WTC11 (cell line): ENCODE results near the gene KRTAP5-11. TPM values are rescaled to one million over a fixed set of nuclear protein-coding genes. Genes with fewer than 3 reads are reported as not detected.
"Not testable (repeated sequence)": the region's sequence is repeated elsewhere in the genome, so short reads cannot be mapped to it uniquely, and the experiment has no call there.

Experiments
- ATAC-seq: fragments of 200-7000 bp; cut with Tn5 transposase; 2 replicates; pipeline ENCODE4 v1.10.0; 2021; ENCODE audit warnings: mild to moderate bottlenecking, moderate library complexity
- CTCF ChIA-PET: fragments of 300-600 bp; sonication (Branson Sonifier 250); formaldehyde crosslinking; loops from one replicate; lab custom pipeline; 2021; ENCODE audit warnings: antibody characterized with exemption; lab: Charles Lee
- POLR2A ChIA-PET: fragments of 350-600 bp; sonication (Branson Sonifier 250); formaldehyde crosslinking; loops from one replicate; lab custom pipeline; 2021; ENCODE audit warnings: antibody characterized with exemption; lab: Charles Lee
- DNase-seq: peaks from one replicate; pipeline ENCODE4 v3.0.0; 2021; ENCODE audit warnings: low spot score
- H3K27ac Mint-ChIP-seq: 2 replicates; pipeline ENCODE4 v1.8.0; 2021; ENCODE audit warnings: mixed read lengths
- H3K27me3 Mint-ChIP-seq: 2 replicates; pipeline ENCODE4 v1.8.0; 2021; ENCODE audit warnings: low read depth, mild to moderate bottlenecking, moderate library complexity, mixed read lengths
- H3K36me3 Mint-ChIP-seq: 2 replicates; pipeline ENCODE4 v1.8.0; 2021; ENCODE audit warnings: mixed read lengths
- H3K4me1 Mint-ChIP-seq: 2 replicates; pipeline ENCODE4 v1.8.0; 2022; ENCODE audit warnings: mixed read lengths
- H3K4me3 Mint-ChIP-seq: 2 replicates; pipeline ENCODE4 v1.8.0; 2021; ENCODE audit warnings: mild to moderate bottlenecking, moderate library complexity, mixed read lengths
- H3K9me3 Mint-ChIP-seq: 2 replicates; pipeline ENCODE4 v1.8.0; 2021; ENCODE audit warnings: mixed read lengths
- CREM ChIP-seq: sonication (generic); formaldehyde crosslinking; IDR thresholded peaks from 2 replicates; pipeline ENCODE4 v1.8.1; 2022; ENCODE audit warnings: mild to moderate bottlenecking, missing genetic modification reagents, moderate library complexity
- FOXJ3 ChIP-seq: sonication (generic); formaldehyde crosslinking; IDR thresholded peaks from 2 replicates; pipeline ENCODE4 v1.9.0; 2021; ENCODE audit warnings: missing genetic modification reagents, mild to moderate bottlenecking, borderline replicate concordance
- FOXP1 ChIP-seq: sonication (generic); formaldehyde crosslinking; IDR thresholded peaks from 2 replicates; pipeline ENCODE4 v1.8.0; 2022; ENCODE audit warnings: missing genetic modification reagents, mild to moderate bottlenecking, moderate library complexity, borderline replicate concordance
- IRF2 ChIP-seq: sonication (generic); formaldehyde crosslinking; IDR thresholded peaks from 2 replicates; pipeline ENCODE4 v1.8.0; 2022; ENCODE audit warnings: low read depth, missing genetic modification reagents, borderline replicate concordance
- JUN ChIP-seq: sonication (generic); formaldehyde crosslinking; IDR thresholded peaks from 2 replicates; pipeline ENCODE4 v1.8.0; 2023; ENCODE audit warnings: mild to moderate bottlenecking, missing genetic modification reagents
- RORB ChIP-seq: fragments of 250-450 bp; sonication (Bioruptor Pico); IDR thresholded peaks from 2 replicates; pipeline ENCODE4 v1.9.0; 2021; ENCODE audit warnings: mild to moderate bottlenecking
- SMAD4 ChIP-seq: sonication (generic); formaldehyde crosslinking; IDR thresholded peaks from 2 replicates; pipeline ENCODE4 v1.8.0; 2022; ENCODE audit warnings: mild to moderate bottlenecking, missing genetic modification reagents
- ZNF219 ChIP-seq: sonication (generic); formaldehyde crosslinking; IDR thresholded peaks from 2 replicates; pipeline ENCODE4 v1.8.0; 2023; ENCODE audit warnings: missing genetic modification reagents, mild to moderate bottlenecking, borderline replicate concordance
- total RNA-seq: library from RNA; stranded (reverse); gene quantifications from 3 replicates; pipeline ENCODE4 v1.2.3, GENCODE V29; 2021
- TF ChIP-seq, protein P1 (sequence below): sonication (generic); formaldehyde crosslinking; IDR thresholded peaks from 2 replicates; pipeline ENCODE4 v1.8.0; 2023; ENCODE audit warnings: missing genetic modification reagents, mild to moderate bottlenecking, borderline replicate concordance
- TF ChIP-seq, protein P2 (sequence below): sonication (generic); formaldehyde crosslinking; IDR thresholded peaks from 2 replicates; pipeline ENCODE4 v1.8.1; 2023; ENCODE audit warnings: mild to moderate bottlenecking, missing genetic modification reagents
- TF ChIP-seq, protein P3 (sequence below): fragments of 250-450 bp; sonication (Bioruptor Pico); IDR thresholded peaks from 2 replicates; pipeline ENCODE4 v1.9.0; 2021; ENCODE audit warnings: mild to moderate bottlenecking, borderline replicate concordance
- TF ChIP-seq, protein P4 (sequence below): sonication (generic); formaldehyde crosslinking; IDR thresholded peaks from 2 replicates; pipeline ENCODE4 v1.8.0; 2022; ENCODE audit warnings: missing genetic modification reagents
- TF ChIP-seq, protein P5 (sequence below): fragments of 250-450 bp; sonication (Bioruptor Pico); IDR thresholded peaks from 2 replicates; pipeline ENCODE4 v1.8.0; 2021; ENCODE audit warnings: mild to moderate bottlenecking
- TF ChIP-seq, protein P6 (sequence below): sonication (generic); formaldehyde crosslinking; IDR thresholded peaks from 2 replicates; pipeline ENCODE4 v1.8.1; 2022; ENCODE audit warnings: missing genetic modification reagents, borderline replicate concordance
- TF ChIP-seq, protein P7 (sequence below): sonication (generic); formaldehyde crosslinking; IDR thresholded peaks from 2 replicates; pipeline ENCODE4 v1.8.0; 2022; ENCODE audit warnings: mild to moderate bottlenecking, missing genetic modification reagents

KRTAP5-11 gene
- total RNA-seq, 1 experiment from 2014 or later = not detected

DNA sequence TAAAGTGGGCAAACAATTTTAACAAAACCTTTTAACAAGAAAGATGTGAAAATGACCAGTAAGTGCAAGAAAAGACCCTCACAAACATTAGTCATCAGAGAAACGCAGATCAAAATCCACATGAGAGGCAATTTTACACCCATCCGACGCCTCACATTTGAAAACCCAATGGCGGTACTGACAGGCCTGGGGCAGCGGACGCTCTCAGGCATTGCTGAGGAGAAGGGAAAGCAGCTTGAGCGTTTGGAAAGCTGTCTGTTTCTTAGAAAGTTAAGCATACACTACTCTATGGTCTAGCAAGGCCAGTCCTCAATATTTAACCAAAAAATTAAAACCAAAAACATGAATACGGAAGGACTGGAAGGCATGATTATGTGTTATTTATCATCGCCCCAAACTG is 46.9 kb downstream of the KRTAP5-11 start (continued):
- TF ChIP-seq, protein P1, sequence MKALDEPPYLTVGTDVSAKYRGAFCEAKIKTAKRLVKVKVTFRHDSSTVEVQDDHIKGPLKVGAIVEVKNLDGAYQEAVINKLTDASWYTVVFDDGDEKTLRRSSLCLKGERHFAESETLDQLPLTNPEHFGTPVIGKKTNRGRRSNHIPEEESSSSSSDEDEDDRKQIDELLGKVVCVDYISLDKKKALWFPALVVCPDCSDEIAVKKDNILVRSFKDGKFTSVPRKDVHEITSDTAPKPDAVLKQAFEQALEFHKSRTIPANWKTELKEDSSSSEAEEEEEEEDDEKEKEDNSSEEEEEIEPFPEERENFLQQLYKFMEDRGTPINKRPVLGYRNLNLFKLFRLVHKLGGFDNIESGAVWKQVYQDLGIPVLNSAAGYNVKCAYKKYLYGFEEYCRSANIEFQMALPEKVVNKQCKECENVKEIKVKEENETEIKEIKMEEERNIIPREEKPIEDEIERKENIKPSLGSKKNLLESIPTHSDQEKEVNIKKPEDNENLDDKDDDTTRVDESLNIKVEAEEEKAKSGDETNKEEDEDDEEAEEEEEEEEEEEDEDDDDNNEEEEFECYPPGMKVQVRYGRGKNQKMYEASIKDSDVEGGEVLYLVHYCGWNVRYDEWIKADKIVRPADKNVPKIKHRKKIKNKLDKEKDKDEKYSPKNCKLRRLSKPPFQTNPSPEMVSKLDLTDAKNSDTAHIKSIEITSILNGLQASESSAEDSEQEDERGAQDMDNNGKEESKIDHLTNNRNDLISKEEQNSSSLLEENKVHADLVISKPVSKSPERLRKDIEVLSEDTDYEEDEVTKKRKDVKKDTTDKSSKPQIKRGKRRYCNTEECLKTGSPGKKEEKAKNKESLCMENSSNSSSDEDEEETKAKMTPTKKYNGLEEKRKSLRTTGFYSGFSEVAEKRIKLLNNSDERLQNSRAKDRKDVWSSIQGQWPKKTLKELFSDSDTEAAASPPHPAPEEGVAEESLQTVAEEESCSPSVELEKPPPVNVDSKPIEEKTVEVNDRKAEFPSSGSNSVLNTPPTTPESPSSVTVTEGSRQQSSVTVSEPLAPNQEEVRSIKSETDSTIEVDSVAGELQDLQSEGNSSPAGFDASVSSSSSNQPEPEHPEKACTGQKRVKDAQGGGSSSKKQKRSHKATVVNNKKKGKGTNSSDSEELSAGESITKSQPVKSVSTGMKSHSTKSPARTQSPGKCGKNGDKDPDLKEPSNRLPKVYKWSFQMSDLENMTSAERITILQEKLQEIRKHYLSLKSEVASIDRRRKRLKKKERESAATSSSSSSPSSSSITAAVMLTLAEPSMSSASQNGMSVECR (CRISPR knock-in tag) = no peak
- TF ChIP-seq CREM (no peak), JUN (CRISPR knock-in tag) (no peak), IRF2 (no peak), FOXP1 (CRISPR knock-in tag) (no peak), ZNF219 (CRISPR knock-in tag) (no peak), FOXJ3 (no peak), SMAD4 (CRISPR knock-in tag) (no peak), RORB (CRISPR knock-in tag) (no peak)
- TF ChIP-seq, protein P2, sequence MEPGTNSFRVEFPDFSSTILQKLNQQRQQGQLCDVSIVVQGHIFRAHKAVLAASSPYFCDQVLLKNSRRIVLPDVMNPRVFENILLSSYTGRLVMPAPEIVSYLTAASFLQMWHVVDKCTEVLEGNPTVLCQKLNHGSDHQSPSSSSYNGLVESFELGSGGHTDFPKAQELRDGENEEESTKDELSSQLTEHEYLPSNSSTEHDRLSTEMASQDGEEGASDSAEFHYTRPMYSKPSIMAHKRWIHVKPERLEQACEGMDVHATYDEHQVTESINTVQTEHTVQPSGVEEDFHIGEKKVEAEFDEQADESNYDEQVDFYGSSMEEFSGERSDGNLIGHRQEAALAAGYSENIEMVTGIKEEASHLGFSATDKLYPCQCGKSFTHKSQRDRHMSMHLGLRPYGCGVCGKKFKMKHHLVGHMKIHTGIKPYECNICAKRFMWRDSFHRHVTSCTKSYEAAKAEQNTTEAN (CRISPR knock-in tag) = no peak
- TF ChIP-seq, protein P3, sequence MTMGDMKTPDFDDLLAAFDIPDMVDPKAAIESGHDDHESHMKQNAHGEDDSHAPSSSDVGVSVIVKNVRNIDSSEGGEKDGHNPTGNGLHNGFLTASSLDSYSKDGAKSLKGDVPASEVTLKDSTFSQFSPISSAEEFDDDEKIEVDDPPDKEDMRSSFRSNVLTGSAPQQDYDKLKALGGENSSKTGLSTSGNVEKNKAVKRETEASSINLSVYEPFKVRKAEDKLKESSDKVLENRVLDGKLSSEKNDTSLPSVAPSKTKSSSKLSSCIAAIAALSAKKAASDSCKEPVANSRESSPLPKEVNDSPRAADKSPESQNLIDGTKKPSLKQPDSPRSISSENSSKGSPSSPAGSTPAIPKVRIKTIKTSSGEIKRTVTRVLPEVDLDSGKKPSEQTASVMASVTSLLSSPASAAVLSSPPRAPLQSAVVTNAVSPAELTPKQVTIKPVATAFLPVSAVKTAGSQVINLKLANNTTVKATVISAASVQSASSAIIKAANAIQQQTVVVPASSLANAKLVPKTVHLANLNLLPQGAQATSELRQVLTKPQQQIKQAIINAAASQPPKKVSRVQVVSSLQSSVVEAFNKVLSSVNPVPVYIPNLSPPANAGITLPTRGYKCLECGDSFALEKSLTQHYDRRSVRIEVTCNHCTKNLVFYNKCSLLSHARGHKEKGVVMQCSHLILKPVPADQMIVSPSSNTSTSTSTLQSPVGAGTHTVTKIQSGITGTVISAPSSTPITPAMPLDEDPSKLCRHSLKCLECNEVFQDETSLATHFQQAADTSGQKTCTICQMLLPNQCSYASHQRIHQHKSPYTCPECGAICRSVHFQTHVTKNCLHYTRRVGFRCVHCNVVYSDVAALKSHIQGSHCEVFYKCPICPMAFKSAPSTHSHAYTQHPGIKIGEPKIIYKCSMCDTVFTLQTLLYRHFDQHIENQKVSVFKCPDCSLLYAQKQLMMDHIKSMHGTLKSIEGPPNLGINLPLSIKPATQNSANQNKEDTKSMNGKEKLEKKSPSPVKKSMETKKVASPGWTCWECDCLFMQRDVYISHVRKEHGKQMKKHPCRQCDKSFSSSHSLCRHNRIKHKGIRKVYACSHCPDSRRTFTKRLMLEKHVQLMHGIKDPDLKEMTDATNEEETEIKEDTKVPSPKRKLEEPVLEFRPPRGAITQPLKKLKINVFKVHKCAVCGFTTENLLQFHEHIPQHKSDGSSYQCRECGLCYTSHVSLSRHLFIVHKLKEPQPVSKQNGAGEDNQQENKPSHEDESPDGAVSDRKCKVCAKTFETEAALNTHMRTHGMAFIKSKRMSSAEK (CRISPR knock-in tag) = no peak
- TF ChIP-seq, protein P4, sequence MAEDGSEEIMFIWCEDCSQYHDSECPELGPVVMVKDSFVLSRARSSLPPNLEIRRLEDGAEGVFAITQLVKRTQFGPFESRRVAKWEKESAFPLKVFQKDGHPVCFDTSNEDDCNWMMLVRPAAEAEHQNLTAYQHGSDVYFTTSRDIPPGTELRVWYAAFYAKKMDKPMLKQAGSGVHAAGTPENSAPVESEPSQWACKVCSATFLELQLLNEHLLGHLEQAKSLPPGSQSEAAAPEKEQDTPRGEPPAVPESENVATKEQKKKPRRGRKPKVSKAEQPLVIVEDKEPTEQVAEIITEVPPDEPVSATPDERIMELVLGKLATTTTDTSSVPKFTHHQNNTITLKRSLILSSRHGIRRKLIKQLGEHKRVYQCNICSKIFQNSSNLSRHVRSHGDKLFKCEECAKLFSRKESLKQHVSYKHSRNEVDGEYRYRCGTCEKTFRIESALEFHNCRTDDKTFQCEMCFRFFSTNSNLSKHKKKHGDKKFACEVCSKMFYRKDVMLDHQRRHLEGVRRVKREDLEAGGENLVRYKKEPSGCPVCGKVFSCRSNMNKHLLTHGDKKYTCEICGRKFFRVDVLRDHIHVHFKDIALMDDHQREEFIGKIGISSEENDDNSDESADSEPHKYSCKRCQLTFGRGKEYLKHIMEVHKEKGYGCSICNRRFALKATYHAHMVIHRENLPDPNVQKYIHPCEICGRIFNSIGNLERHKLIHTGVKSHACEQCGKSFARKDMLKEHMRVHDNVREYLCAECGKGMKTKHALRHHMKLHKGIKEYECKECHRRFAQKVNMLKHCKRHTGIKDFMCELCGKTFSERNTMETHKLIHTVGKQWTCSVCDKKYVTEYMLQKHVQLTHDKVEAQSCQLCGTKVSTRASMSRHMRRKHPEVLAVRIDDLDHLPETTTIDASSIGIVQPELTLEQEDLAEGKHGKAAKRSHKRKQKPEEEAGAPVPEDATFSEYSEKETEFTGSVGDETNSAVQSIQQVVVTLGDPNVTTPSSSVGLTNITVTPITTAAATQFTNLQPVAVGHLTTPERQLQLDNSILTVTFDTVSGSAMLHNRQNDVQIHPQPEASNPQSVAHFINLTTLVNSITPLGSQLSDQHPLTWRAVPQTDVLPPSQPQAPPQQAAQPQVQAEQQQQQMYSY (CRISPR knock-in tag) = no peak
- TF ChIP-seq, protein P5, sequence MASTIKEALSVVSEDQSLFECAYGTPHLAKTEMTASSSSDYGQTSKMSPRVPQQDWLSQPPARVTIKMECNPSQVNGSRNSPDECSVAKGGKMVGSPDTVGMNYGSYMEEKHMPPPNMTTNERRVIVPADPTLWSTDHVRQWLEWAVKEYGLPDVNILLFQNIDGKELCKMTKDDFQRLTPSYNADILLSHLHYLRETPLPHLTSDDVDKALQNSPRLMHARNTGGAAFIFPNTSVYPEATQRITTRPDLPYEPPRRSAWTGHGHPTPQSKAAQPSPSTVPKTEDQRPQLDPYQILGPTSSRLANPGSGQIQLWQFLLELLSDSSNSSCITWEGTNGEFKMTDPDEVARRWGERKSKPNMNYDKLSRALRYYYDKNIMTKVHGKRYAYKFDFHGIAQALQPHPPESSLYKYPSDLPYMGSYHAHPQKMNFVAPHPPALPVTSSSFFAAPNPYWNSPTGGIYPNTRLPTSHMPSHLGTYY = no peak
- TF ChIP-seq, protein P6, sequence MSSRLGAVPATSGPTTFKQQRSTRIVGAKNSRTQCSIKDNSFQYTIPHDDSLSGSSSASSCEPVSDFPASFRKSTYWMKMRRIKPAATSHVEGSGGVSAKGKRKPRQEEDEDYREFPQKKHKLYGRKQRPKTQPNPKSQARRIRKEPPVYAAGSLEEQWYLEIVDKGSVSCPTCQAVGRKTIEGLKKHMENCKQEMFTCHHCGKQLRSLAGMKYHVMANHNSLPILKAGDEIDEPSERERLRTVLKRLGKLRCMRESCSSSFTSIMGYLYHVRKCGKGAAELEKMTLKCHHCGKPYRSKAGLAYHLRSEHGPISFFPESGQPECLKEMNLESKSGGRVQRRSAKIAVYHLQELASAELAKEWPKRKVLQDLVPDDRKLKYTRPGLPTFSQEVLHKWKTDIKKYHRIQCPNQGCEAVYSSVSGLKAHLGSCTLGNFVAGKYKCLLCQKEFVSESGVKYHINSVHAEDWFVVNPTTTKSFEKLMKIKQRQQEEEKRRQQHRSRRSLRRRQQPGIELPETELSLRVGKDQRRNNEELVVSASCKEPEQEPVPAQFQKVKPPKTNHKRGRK (CRISPR knock-in tag) = no peak
- TF ChIP-seq, protein P7, sequence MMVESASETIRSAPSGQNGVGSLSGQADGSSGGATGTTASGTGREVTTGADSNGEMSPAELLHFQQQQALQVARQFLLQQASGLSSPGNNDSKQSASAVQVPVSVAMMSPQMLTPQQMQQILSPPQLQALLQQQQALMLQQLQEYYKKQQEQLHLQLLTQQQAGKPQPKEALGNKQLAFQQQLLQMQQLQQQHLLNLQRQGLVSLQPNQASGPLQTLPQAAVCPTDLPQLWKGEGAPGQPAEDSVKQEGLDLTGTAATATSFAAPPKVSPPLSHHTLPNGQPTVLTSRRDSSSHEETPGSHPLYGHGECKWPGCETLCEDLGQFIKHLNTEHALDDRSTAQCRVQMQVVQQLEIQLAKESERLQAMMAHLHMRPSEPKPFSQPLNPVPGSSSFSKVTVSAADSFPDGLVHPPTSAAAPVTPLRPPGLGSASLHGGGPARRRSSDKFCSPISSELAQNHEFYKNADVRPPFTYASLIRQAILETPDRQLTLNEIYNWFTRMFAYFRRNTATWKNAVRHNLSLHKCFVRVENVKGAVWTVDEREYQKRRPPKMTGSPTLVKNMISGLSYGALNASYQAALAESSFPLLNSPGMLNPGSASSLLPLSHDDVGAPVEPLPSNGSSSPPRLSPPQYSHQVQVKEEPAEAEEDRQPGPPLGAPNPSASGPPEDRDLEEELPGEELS = no peak

DNA sequence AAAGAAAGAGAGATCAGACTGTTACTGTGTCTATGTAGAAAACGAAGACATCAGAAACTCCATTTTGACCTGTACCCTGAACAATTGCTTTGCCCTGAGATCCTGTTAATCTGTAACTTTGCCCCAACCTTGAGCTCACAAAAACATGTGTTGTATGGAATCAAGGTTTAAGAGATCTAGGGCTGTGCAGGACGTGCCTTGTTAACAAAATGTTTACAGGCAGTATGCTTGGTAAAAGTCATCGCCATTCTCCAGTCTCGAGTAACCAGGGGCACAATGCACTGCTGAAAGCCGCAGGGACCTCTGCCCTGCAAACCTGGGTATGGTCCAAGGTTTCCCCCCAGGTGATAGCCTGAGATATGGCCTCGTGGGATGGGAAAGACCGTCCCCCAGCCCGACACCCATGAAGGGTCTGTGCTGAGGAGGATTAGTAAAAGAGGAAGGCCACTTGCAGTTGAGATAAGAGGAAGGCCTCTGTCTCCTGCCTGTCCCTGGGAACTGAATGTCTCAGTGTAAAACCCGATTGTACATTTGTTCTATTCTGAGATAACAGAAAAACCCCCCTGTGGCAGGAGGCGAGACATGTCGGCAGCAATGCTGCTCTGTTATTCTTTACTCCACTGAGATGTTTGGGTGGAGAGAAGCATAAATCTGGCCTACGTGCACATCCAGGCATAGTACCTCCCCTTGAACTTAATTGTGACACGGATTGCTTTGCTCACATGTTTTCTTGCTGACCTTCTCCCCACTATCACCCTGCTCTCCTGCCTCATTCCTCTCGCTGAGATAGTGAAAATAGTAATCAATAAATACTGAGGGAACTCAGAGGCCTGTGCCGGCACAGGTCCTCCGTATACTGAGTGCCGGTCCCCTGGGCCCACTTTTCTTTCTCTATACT is 47.7 kb downstream of the KRTAP5-11 start:
- H3K4me3 Mint-ChIP-seq, POLR2A ChIA-PET, H3K4me1 Mint-ChIP-seq, H3K27me3 Mint-ChIP-seq, H3K36me3 Mint-ChIP-seq, DNase-seq, H3K27ac Mint-ChIP-seq, CTCF ChIA-PET, ATAC-seq, H3K9me3 Mint-ChIP-seq: not testable (repeated sequence)
